ENCODE results near the gene TUBA8.
"Not testable (repeated sequence)": the region's sequence is repeated elsewhere in the genome, so short reads cannot be mapped to it uniquely, and the experiment has no call there.

Gene TUBA8

GRCh38 chr22:18077639-18078328, 32.8 kb upstream of the TUBA8 start, which contains the start of gene PEX26:
Gene PEX26, plus strand, starts transcription at chr22:18077990. Its CDS starts 387 bp downstream, at chr22:18078377.
- peak; percentile 96 for DNase-seq

- peak; percentile 45 for DNase-seq
Measured at GRCh38 chr22:18078329-18079041, 32.1 kb upstream of the TUBA8 start.

- DNase-seq = no peak
Measured at GRCh38 chr22:18079706-18080233, 30.8 kb upstream of the TUBA8 start.

- no peak for DNase-seq
Measured at GRCh38 chr22:18081416-18081815, 29.2 kb upstream of the TUBA8 start.

DNA sequence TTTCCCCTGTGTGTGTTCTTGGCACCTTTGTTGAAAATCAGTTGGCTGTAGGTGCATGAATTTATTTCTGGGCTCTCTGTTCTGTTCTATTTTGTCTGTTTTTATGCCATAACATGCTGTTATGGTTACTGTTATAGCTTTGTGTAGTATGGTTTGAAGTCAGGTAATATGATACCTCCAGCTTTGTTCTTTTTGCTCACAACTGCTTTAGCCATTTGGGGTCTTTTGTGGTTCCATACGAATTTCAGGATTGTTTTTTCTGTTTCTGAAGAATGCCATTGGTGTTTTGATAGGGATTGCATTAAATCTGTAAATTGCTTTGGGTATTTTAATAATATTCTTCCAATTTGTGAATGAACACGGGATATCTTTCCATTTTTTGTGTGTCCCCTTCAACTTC, 28.1 kb upstream of the TUBA8 start:
- DNase-seq = no peak

DNA sequence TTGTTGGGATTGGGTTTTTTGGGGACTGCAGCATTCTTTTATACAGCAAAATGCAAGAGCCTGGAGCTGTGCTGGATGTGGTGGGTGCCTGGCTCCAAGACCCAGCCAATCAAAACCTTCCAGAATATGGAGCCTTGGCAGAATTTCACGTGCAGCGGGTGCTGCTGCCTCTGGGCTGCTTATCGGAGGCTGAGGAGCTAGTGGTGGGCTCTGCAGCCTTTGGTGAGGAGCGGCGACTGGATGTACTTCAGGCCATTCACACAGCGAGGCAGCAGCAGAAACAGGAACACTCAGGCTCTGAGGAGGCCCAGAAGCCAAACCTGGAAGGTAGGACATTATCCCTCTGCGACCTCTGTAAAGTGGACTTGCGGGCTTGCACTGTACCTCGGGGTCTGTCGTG, 27.2 kb upstream of the TUBA8 start:
- DNase-seq = no peak

GRCh38 chr22:18085188-18085587, 25.4 kb upstream of the TUBA8 start:
- DNase-seq = no peak

DNA sequence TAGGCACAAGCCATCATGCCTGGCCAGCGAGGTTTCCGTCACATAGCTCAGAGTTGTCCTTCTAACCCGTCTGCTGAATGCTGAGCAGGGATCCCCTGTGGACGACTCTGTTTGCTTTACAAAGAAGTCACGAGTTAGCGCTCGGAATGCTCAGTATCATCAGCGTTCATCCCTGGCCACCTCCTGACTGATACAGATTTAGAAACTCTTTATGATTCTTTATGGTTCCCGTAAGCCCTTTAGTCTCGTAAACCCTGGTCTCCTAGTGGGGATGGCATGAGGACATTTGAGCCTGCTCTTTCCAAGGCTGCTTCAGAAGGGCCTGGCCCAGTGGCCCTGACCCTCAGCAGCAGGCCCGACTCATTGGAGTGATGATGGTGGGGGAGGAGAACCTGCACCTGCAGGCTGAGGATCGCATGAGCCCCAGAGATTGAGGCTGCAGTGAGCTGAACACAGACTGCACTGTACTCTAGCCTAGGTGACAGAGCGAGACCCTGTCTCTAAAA, 23.2 kb upstream of the TUBA8 start:
- no peak for DNase-seq

- DNase-seq = no peak
Measured at GRCh38 chr22:18088825-18089568, 21.6 kb upstream of the TUBA8 start.

DNA sequence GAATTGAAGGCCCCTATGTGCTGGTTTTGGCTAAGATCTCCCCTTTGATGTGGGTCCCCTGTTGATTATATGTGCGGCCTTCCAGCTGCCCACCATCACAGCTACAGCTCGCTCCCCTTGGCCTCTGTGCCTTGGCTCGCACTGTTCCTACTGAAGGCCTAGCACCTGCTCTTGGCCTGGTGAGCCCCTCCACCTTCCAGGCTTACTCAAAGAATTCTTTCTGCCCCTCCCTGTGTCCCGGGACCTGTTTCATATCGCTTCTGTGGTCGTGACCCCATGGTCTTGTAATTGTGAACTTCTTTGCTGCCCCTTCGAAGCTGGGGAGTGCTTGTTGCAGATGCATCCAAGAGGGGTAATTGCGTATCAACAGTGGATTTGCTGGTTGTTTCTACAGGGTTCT, 20.3 kb upstream of the TUBA8 start:
- DNase-seq = no peak

GRCh38 chr22:18091478-18091877, 19.1 kb upstream of the TUBA8 start:
- DNase-seq = no peak

DNA sequence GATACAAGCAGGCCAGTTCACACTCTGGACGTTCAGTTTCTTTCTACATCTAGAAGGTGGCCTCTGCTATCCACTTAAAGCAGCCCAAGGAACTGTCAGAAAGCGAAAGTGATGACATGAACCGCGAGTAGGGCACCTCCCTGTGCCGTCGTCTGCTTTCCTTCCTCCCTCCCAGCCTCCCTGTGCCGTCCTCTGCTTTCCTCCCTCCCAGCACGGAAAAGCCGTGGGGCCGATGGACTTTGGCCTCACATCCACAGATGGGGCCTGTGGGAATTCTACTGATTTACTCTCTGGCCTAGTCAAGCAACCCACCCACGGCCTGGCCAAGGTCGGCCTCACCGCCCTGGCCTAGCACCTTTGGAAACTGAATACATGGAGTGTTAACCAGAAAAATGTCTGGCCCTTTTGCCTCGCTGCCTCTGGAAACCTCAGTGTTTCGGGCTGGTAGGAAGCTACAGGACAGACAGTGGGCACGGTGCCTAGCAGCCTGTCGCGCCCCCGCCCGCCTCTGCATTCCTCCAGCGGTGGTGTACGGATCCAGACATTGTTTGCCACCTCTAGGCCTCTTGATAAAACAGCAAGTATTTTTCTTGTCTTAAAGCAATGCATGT, 18.6 kb upstream of the TUBA8 start:
- DNase-seq = peak; percentile 51

- no peak for DNase-seq
Measured at GRCh38 chr22:18093661-18094060, 16.9 kb upstream of the TUBA8 start.

GRCh38 chr22:18095101-18095805, 15.4 kb upstream of the TUBA8 start:
- DNase-seq = no peak

DNA sequence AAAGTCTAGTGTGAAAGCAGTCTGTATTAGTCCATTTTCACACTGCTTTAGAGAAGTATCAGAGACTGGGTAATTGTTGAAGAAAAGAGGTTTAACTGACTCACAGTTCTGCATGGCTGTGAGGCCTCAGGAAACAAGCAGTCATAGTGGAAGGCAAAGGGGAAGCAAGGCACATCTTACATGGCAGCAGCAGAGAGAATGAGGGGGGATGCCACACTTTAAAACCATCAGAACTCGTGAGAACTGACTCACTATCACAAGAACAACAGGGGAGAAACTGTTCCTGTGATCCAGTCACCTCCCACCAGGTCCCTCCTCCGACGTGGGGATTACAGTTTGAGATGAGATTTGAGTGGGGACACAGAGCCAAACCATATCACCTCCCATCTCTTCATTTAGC, 13.8 kb upstream of the TUBA8 start:
- no peak for DNase-seq

DNA sequence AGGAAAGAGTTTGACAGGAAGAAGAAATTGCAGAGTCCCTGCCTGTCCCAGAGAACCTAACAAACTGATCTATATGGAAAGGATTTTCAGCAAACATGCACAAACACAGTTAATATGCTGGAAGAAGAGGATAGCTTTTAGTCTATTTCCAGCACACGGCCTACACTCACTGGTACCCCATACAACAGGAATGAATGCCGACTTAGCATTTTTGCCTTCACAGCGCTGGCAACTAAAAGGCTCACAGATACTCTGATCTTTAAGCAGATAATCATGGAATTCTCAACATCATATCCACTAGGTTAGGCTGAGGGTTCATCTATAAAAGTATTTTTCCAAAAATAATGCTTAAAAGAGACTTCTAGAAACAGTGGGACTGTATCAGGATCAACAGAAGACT, 9.8 kb upstream of the TUBA8 start:
- no peak for DNase-seq

DNA sequence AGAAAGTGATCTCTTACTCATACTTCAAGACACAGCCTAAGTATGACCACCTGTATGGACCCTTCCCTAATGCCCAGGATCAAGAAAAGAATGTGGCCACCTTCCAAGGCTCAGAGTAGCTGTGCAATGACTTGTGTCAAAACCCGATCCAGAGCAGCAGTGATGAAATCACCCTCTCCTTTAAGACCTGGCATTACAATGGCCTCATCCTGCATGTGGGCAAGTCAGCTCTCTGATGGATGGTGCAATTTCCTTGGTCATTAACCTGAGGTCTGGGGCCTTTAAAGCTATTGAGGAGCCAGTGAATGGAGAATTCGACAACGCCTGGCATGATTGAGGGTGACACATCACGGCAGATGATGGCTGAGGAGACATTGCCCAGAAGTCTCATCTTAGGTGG, 9.1 kb upstream of the TUBA8 start:
- DNase-seq = no peak

DNA sequence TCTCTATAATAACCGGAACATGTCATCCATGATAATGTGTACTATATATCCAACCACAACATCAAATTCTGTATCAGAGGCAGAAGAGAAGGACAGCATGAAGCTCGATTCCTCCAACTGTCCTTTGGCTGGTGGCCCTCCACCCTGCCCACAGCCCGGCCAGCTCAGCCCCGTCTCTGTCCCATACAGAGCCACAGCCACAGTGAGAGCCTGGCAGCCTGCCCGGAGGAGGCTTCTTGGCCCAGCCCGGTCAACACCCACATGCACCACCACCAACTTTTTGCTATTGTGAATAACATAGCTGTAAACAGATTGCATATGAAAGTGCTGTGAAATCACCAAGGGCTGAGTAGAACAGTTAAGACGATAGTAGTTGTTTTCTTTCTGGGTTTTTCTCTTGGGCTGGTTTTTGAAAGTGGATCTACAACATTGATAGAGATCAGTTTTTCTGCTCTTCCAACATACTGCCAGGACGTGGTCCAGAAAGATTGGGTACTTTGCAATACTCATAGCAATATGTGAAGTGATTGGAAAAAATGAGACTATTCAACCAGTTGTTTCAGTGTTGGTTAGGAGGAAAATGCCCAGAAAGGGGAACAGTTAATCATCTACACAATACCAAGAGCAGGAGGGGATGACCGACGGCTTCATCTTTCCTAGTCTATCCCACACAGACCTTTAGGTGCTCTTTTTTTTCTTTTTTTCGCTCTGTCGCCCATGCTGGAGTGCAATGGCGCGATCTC, 6.9 kb upstream of the TUBA8 start:
- DNase-seq = no peak

- DNase-seq = no peak
Measured at GRCh38 chr22:18104566-18104965, 6.0 kb upstream of the TUBA8 start.

GRCh38 chr22:18105981-18106380, 4.6 kb upstream of the TUBA8 start:
- not testable (repeated sequence) for DNase-seq

DNA sequence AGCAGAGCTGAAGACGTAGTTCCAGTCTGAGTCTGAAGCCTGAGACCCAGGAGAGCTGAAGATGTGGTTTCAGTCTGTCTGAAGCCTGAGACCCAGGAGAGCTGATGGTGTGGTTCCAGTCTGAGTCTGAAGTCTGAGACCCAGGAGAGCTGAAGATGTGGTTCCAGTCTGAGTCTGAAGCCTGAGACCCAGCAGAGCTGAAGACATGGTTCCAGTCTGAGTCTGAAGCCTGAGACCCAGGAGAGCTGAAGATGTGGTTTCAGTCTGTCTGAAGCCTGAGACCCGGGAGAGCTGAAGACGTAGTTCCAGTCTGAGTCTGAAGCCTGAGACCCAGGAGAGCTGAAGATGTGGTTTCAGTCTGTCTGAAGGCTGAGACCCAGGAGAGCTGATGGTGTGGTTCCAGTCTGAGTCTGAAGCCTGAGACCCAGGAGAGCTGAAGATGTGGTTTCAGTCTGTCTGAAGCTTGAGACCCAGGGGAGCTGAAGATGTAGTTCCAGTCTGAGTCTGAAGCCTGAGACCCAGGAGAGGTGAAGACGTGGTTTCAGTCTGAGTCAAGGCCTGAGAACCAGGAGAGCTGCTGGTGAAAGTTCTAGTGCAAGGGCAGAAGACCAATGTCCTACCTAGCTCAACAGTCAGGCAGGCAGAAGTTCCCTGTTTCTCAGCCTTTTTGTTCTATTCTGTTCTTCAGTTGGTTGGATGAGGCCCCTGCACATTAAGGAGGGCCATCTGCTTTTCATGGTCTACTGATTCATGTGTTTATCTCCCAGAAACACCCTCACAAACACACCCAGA, 3.9 kb upstream of the TUBA8 start:
- DNase-seq = not testable (repeated sequence)

All from CD4-positive, alpha-beta T cell treated with Interleukin-17A for 1 hour (primary cell).